GM18873 (cell line): ENCODE results near the gene LRRC36.

Source experiments
- ATAC-seq: cut with Tn5 transposase; IDR thresholded peaks from one replicate; pipeline ENCODE4 v1.9.1; 2021; ENCODE audit warnings: mild to moderate bottlenecking, moderate library complexity, moderate number of reproducible peaks; ENCODE audit not compliant: unreplicated experiment, low FRiP score

The LRRC36 gene

GRCh38 chr16:67421030-67421429 lies 94.4 kb downstream of the LRRC36 start:
- no peak for ATAC-seq

GRCh38 chr16:67423015-67423414 lies 96.4 kb downstream of the LRRC36 start:
- ATAC-seq = no peak

- no peak for ATAC-seq
Observed at GRCh38 chr16:67423611-67424260, 97.1 kb downstream of the LRRC36 start.

GRCh38 chr16:67424261-67424615 lies 97.6 kb downstream of the LRRC36 start:
- no peak for ATAC-seq

GRCh38 chr16:67425061-67425460 lies 98.4 kb downstream of the LRRC36 start:
- no peak for ATAC-seq

- ATAC-seq = no peak
Observed at GRCh38 chr16:67425580-67425979, 99.0 kb downstream of the LRRC36 start.

GRCh38 chr16:67426022-67426421 lies 99.4 kb downstream of the LRRC36 start:
- ATAC-seq = no peak

- ATAC-seq = no peak
Observed at GRCh38 chr16:67426950-67427349, 100.3 kb downstream of the LRRC36 start.

GRCh38 chr16:67428146-67428731 lies 101.6 kb downstream of the LRRC36 start:
- ATAC-seq = no peak

- no peak for ATAC-seq
Observed at GRCh38 chr16:67429053-67429798, 102.6 kb downstream of the LRRC36 start.

- ATAC-seq = no peak
Observed at GRCh38 chr16:67429799-67430503, 103.3 kb downstream of the LRRC36 start.

GRCh38 chr16:67430504-67430976 lies 103.9 kb downstream of the LRRC36 start:
- no peak for ATAC-seq

GRCh38 chr16:67430977-67431774 lies 104.6 kb downstream of the LRRC36 start, which contains the start of gene HSD11B2:
Gene HSD11B2, plus strand, starts transcription at chr16:67431121. Its CDS starts 128 bp downstream, at chr16:67431249.
- ATAC-seq = no peak

GRCh38 chr16:67431775-67432505 lies 105.3 kb downstream of the LRRC36 start:
- no peak for ATAC-seq

GRCh38 chr16:67432506-67432890 lies 105.9 kb downstream of the LRRC36 start:
- no peak for ATAC-seq

GRCh38 chr16:67433131-67433719 lies 106.6 kb downstream of the LRRC36 start:
- no peak for ATAC-seq
